PC-9 (cell line): Measurements from ENCODE around the gene PCBP2. TPM values are rescaled to one million over a fixed set of nuclear protein-coding genes. Genes with fewer than 3 reads are reported as not detected.
A peak's percentile ranks its signal among the peaks of the same experiment; 100 is the strongest.
"Not testable (repeated sequence)": the region's sequence is repeated elsewhere in the genome, so short reads cannot be mapped to it uniquely, and the experiment has no call there.

ENCODE experiments used
- BruUV-seq: library from RNA; stranded (reverse); fragments of 400-500 nt; replicated peaks from 2 replicates; lab custom pipeline; 2021; lab: Mats Ljungman, UMichigan
- CTCF ChIA-PET: fragments of 300-600 bp; sonication (Branson Sonifier 250); formaldehyde crosslinking; loops from one replicate; lab custom pipeline; 2022; ENCODE audit warnings: antibody characterized with exemption; lab: Charles Lee
- POLR2A ChIA-PET: fragments of 300-600 bp; sonication (Branson Sonifier 250); formaldehyde crosslinking; loops from one replicate; lab custom pipeline; 2022; ENCODE audit warnings: antibody characterized with exemption; ENCODE audit not compliant: unreplicated experiment; lab: Charles Lee
- DNase-seq, 2 experiments: peaks; one replicate each; pipeline versions ENCODE4 v3.0.0 to v3.0.0-alpha.2; 2015 to 2022; ENCODE audit warnings: mixed read lengths in 1 of 2
- H2AFZ ChIP-seq: fragments of 200-600 bp; sonication (generic); 2 replicates; pipeline ENCODE4 v1.8.1; 2017; ENCODE audit warnings: antibody characterized with exemption
- H3F3A ChIP-seq: fragments of 200-600 bp; sonication (generic); 2 replicates; pipeline ENCODE4 v1.8.1; 2017; ENCODE audit warnings: antibody characterized with exemption, mild to moderate bottlenecking, low read depth; ENCODE audit not compliant: insufficient read depth
- H3K27ac ChIP-seq: fragments of 200-600 bp; sonication (generic); 2 replicates; pipeline ENCODE4 v1.6.1; 2016; ENCODE audit warnings: mixed run types
- H3K27me3 ChIP-seq: fragments of 200-600 bp; sonication (generic); 2 replicates; pipeline ENCODE4 v1.6.1; 2016; ENCODE audit warnings: low read depth, mixed run types; ENCODE audit not compliant: insufficient read depth
- H3K36me3 ChIP-seq: fragments of 200-600 bp; sonication (generic); 2 replicates; pipeline ENCODE4 v1.6.1; 2016; ENCODE audit warnings: low read depth, mixed run types
- H3K4me1 ChIP-seq: fragments of 200-600 bp; sonication (generic); replicated peaks from 2 replicates; pipeline ENCODE4 v1.6.1; 2016; ENCODE audit warnings: mixed run types; ENCODE audit not compliant: insufficient read depth
- H3K4me2 ChIP-seq: fragments of 200-600 bp; sonication (generic); 2 replicates; pipeline ENCODE4 v1.6.1; 2017; ENCODE audit warnings: mixed run types
- H3K4me3 ChIP-seq: fragments of 200-600 bp; sonication (generic); 2 replicates; pipeline ENCODE4 v1.6.1; 2016; ENCODE audit warnings: mixed run types
- H3K79me2 ChIP-seq: fragments of 200-600 bp; sonication (generic); 2 replicates; pipeline ENCODE4 v1.6.1; 2017; ENCODE audit warnings: low read depth, mixed run types
- H3K9me2 ChIP-seq: fragments of 200-600 bp; sonication (generic); 2 replicates; pipeline ENCODE4 v1.8.1; 2017; ENCODE audit warnings: mild to moderate bottlenecking; ENCODE audit not compliant: insufficient read depth
- H3K9me3 ChIP-seq: fragments of 200-600 bp; sonication (generic); 2 replicates; pipeline ENCODE4 v1.8.1; 2016; ENCODE audit warnings: low read depth; ENCODE audit not compliant: insufficient read depth
- H4K20me1 ChIP-seq: fragments of 200-600 bp; sonication (generic); 2 replicates; pipeline ENCODE4 v1.8.1; 2017; ENCODE audit not compliant: insufficient read depth
- EZH2 ChIP-seq: fragments of 200-600 bp; sonication (generic); IDR thresholded peaks from 2 replicates; pipeline ENCODE4 v1.8.0; 2017; ENCODE audit warnings: antibody characterized with exemption, low read depth
- intact Hi-C: fragments of 100-400 bp; cut with micrococcal nuclease; formaldehyde crosslinking; loops from one replicate; pipeline ENCODE4 v1.10.0; 2022; ENCODE audit not compliant: unreplicated experiment
- total RNA-seq: library from RNA; stranded (reverse); gene quantifications from 2 replicates; pipeline ENCODE4 v1.2.3, GENCODE V29; 2021
- TF ChIP-seq, protein P1 (sequence below): fragments of 200-600 bp; sonication (generic); conservative IDR thresholded peaks from 2 replicates; pipeline ENCODE4 v1.6.1; 2017; ENCODE audit warnings: mixed run types, antibody characterized with exemption, mild to moderate bottlenecking, moderate library complexity

Gene PCBP2
- total RNA-seq, 1 experiment from 2014 or later = 833 TPM

DNA sequence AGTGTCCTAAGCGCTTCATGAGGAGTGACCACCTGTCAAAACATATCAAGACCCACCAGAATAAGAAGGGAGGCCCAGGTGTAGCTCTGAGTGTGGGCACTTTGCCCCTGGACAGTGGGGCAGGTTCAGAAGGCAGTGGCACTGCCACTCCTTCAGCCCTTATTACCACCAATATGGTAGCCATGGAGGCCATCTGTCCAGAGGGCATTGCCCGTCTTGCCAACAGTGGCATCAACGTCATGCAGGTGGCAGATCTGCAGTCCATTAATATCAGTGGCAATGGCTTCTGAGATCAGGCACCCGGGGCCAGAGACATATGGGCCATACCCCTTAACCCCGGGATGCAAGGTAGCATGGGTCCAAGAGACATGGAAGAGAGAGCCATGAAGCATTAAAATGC lies 41.0 kb upstream of the PCBP2 start:
- no peaks in the 10 kb centered on the region for H3K27me3 ChIP-seq
- H2AFZ ChIP-seq = no peak overlapping the region
- H3K79me2 ChIP-seq = no peaks in the 10 kb centered on the region
- no peaks in the 10 kb centered on the region for H3K9me2 ChIP-seq
- no peak overlapping the region for H3K4me2 ChIP-seq
- TF ChIP-seq, protein P1, sequence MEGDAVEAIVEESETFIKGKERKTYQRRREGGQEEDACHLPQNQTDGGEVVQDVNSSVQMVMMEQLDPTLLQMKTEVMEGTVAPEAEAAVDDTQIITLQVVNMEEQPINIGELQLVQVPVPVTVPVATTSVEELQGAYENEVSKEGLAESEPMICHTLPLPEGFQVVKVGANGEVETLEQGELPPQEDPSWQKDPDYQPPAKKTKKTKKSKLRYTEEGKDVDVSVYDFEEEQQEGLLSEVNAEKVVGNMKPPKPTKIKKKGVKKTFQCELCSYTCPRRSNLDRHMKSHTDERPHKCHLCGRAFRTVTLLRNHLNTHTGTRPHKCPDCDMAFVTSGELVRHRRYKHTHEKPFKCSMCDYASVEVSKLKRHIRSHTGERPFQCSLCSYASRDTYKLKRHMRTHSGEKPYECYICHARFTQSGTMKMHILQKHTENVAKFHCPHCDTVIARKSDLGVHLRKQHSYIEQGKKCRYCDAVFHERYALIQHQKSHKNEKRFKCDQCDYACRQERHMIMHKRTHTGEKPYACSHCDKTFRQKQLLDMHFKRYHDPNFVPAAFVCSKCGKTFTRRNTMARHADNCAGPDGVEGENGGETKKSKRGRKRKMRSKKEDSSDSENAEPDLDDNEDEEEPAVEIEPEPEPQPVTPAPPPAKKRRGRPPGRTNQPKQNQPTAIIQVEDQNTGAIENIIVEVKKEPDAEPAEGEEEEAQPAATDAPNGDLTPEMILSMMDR = no peak
- no peak for TF ChIP-seq EZH2
- H3F3A ChIP-seq = peaks cover 28% of the 10 kb centered on the region
- no peak overlapping the region for H3K4me3 ChIP-seq
- ChIA-PET POLR2A (no interaction called here), CTCF (interaction anchor here (0.5 kb wide), 1 partner anchor 266 kb away, joined by 4 read pairs; no protein-coding TSS in a partner anchor)
- BruUV-seq = no TSS peak
- peaks cover 39% of the 10 kb centered on the region for H3K36me3 ChIP-seq
- no peaks in the 10 kb centered on the region for H3K9me3 ChIP-seq
- intact Hi-C loops = no loop called here
- peaks cover 5% of the 10 kb centered on the region for H4K20me1 ChIP-seq
- no peak overlapping the region for H3K27ac ChIP-seq
- no peak for DNase-seq
- H3K4me1 ChIP-seq = no peaks in the 10 kb centered on the region

DNA sequence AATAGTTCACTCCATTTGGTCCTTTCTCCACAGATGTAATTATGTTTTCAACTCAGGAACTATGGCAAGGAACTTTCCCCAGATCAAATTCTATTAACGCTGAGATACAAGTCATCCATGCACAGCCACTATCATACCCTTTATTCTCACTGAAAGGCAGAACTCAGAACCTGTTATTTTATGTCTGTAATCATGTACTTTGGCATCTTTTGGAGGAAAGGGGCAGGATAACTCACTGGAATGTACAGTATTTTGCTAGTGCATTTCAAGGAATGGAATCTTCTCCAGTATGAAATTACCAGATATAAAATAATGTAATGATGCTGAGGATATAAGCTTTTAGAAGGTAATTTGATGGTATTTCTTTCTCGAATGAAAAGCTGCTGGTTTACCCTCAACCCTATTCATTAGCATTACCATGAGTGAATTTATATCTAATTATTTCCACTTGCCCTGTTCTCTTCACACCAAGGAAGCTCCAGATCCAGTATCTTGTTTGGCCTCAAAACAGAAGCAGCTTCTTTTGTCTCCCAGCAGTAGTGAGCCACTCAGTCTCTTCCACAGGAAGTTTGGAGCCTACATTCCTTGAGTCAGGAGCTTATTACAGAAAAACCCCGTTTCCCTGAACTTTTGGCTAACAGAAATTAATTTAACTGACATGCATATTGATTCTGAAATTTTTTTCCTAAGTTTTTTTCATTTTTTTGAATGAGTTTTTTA lies 38.3 kb upstream of the PCBP2 start:
- peaks cover 53% of the 10 kb centered on the region for H3F3A ChIP-seq
- TSS peak; percentile 5 for BruUV-seq
- no peak overlapping the region for H2AFZ ChIP-seq
- H3K4me1 ChIP-seq = no peaks in the 10 kb centered on the region
- no peak overlapping the region for H3K4me2 ChIP-seq
- ChIA-PET POLR2A (interaction anchor here (0.5 kb wide), 1 partner anchor 26 kb away, joined by 3 read pairs; no protein-coding TSS in a partner anchor), CTCF (no interaction called here)
- no peak for TF ChIP-seq EZH2
- TF ChIP-seq, protein P1 = no peak
- H3K4me3 ChIP-seq = no peak overlapping the region
- H3K27me3 ChIP-seq = no peaks in the 10 kb centered on the region
- no peak for DNase-seq
- no peak overlapping the region for H3K27ac ChIP-seq
- no peaks in the 10 kb centered on the region for H3K9me3 ChIP-seq
- peaks cover 31% of the 10 kb centered on the region for H3K36me3 ChIP-seq
- no peaks in the 10 kb centered on the region; the same call in 1 of the 2 replicates for H4K20me1 ChIP-seq
- no peaks in the 10 kb centered on the region for H3K9me2 ChIP-seq
- no peaks in the 10 kb centered on the region for H3K79me2 ChIP-seq
- intact Hi-C loops = no loop called here

DNA sequence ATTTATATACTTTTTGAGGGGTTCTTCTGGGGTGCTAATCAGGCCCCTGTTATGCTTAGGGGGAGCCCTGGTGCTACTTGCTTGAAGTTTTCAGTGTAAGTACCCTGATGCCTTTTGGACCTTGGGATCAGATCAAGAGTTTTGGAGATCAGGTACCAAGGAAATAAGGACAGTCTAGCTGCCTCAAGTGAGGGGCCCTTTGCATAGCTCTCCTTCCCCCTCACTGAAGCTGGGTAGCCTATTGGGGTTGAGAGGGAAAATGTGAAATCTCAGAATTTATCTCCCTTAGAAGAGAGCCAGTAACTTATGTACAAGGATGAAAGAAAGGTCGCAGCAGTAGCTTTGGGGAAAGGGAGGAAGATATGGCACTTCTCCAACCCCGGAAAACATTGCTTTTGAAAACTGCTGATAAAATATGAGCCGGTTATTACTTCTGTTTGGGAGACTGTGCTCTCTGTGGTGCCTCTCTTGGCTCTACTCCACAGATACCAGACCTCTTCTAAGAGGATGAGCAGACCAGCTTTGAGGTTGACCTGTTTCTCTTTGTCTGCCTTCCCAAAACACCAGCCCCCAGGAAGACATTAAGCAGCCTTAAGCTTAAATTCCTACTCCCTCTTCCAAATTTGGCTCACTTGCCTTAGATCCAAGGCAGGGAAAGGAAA lies 37.0 kb upstream of the PCBP2 start:
- BruUV-seq = TSS peak; percentile 4
- H3K9me2 ChIP-seq = no peaks in the 10 kb centered on the region
- intact Hi-C loops = no loop called here
- H3F3A ChIP-seq = peaks cover 52% of the 10 kb centered on the region
- POLR2A ChIA-PET = interaction anchor here (0.6 to 0.7 kb wide), 4 partner anchors 13 to 385 kb away, joined by 3 to 9 read pairs (median 6); no protein-coding TSS in a partner anchor
- H3K4me1 ChIP-seq = peaks cover 7% of the 10 kb centered on the region; the same call in 1 of the 2 replicates
- no peaks in the 10 kb centered on the region for H3K79me2 ChIP-seq
- H4K20me1 ChIP-seq = no peaks in the 10 kb centered on the region
- H3K4me3 ChIP-seq = no peak overlapping the region
- H3K27me3 ChIP-seq = no peaks in the 10 kb centered on the region
- DNase-seq = no peak
- no peaks in the 10 kb centered on the region for H3K9me3 ChIP-seq
- H3K4me2 ChIP-seq = no peak overlapping the region
- H2AFZ ChIP-seq = no peak overlapping the region
- no peak overlapping the region for H3K27ac ChIP-seq
- CTCF ChIA-PET = no interaction called here
- no peak for TF ChIP-seq EZH2
- TF ChIP-seq, protein P1 = no peak
- H3K36me3 ChIP-seq = peaks cover 23% of the 10 kb centered on the region

DNA sequence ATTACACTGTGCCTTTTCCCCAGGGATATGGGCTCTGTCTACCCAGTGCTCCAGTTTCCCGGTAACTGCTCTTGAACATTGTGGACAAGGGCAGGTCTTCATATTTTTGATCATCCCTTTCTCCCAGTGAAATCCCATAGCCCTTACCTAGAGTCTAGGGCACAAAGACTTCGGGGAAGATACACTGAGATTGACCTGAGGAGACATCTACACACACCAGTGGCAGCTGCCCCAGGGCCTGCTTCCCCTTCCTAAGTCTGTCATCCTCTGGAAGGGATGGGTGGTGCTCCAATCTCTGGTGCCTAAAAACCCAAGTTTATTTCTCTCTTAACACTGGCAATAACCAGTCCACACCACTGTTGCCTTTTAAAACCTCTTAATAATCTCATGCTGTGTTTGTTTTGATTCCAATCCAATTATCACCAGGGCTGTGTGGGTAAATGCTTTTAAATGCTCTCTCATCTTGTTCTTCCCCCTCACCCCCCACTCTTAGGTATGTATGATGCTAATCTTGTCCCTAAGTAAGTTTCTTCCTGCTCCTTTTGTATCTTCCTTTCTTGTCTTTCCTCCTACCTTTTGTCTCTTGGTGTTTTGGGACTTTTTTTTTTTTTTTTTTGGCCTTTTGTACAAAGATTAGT lies 36.0 kb upstream of the PCBP2 start:
- H3K9me3 ChIP-seq, H3K27me3 ChIP-seq, H2AFZ ChIP-seq, BruUV-seq, H3K9me2 ChIP-seq, H3K79me2 ChIP-seq, DNase-seq, POLR2A ChIA-PET, H3K4me3 ChIP-seq, H3K27ac ChIP-seq, H4K20me1 ChIP-seq, H3K4me2 ChIP-seq, intact Hi-C loops: not testable (repeated sequence)
- peaks cover 16% of the 10 kb centered on the region for H3K4me1 ChIP-seq
- CTCF ChIA-PET = interaction anchor here (0.6 kb wide), 1 partner anchor 62 kb away, joined by 5 read pairs; no protein-coding TSS in a partner anchor
- H3K36me3 ChIP-seq = peaks cover 21% of the 10 kb centered on the region
- peaks cover 60% of the 10 kb centered on the region for H3F3A ChIP-seq
